ENCODE data around the gene C14orf93.

DNA sequence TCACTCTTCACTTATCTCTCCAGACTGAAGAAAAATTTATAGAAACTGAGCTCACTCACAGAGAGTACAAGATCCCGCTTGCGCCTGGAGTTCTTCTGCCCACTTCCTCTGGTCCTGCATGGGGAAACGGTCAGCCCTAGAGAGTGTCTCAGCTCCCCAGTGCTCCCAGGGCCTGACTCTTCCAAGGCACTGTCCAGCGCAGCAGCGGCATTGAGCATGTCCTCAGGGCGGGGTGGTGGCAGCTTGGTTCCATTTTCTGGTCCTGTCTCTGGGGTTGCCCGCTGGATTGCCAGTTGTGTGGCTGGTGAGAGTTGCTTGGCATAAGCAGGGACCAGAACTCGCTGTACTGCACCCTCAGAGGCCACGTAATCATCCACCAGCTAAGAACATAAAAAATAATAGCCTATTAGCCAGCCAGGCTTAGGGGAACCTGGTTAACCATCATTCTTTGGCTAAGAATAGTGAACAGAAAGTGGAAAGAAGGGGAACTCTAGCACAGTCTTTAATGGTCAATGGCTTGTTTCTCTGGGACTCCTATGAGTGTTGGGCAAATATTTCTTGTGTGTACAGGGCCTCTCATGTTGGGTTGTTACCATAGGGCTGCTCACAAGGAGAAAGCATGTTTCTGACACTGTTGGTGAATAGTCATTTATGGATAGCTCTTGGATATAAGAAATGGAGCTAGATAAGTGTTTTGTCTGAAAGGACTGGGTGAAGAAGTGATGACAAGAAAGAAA, 13.9 kb downstream of the C14orf93 start:
- TF ChIP-seq, protein P1, sequence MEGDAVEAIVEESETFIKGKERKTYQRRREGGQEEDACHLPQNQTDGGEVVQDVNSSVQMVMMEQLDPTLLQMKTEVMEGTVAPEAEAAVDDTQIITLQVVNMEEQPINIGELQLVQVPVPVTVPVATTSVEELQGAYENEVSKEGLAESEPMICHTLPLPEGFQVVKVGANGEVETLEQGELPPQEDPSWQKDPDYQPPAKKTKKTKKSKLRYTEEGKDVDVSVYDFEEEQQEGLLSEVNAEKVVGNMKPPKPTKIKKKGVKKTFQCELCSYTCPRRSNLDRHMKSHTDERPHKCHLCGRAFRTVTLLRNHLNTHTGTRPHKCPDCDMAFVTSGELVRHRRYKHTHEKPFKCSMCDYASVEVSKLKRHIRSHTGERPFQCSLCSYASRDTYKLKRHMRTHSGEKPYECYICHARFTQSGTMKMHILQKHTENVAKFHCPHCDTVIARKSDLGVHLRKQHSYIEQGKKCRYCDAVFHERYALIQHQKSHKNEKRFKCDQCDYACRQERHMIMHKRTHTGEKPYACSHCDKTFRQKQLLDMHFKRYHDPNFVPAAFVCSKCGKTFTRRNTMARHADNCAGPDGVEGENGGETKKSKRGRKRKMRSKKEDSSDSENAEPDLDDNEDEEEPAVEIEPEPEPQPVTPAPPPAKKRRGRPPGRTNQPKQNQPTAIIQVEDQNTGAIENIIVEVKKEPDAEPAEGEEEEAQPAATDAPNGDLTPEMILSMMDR (IDR thresholded peaks at IDR 0.05; ENCODE audit: low read depth, low read length) = no peak
- no peak for TF ChIP-seq EZH2phosphoT487 (IDR thresholded peaks at IDR 0.05; ENCODE audit: low read depth)

Data from OCI-LY3 (cell line).